Ureter (tissue), 1 donor: ENCODE data around the gene SPRYD3. TPM values are rescaled to one million over a fixed set of nuclear protein-coding genes. Genes with fewer than 3 reads are reported as not detected.

Experiments
- DNase-seq: peaks from one replicate; pipeline ENCODE4 v3.0.0-alpha.2; 2020; ENCODE audit warnings: low spot score
- total RNA-seq: library from RNA; stranded (reverse); gene quantifications from one replicate; pipeline ENCODE4 v1.2.4, GENCODE V29; 2023
- donor health status: DM: yes; HTN: yes; CAD: no.

The SPRYD3 gene
- total RNA-seq, 1 donor from 2014 or later, result 66.6 TPM

DNA sequence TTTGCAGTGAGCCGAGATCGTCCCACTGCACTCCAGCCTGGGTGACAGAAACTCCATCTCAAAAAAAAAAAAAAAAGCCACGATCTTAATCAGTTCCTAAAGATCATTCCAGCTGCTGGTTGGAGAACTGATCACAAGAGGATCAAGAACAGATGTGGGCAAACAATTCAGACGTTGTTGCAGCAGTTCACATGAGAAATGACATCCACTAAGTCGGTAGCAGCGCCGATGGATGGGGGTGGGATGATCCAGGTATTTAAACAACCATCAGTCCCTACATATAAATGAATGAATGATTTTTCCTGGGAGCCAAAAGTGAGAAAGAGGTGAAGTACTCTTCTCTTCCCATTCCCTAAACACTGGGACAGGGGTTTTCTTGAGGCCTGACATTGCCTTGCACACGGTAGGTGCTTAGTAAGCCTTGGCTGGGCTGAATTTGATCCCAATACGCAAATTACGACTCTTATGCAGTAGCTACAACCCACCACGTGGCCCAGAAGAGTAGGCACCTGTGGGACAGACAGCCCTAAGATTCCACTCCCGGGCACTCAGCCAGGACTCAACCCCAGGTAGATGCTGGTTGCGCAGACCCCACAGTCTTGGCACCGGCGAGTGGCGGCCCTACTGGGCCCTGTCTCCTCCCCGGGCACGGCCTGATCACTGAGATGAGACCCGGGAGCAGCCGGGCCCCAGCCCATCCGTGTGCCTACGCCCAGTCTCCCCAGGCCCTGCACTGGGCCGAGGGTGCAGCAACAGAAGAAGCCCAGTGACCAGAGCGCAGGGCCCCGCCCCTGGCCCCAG is 565 bp downstream of the SPRYD3 start:
- peak; percentile 57 for DNase-seq

DNA sequence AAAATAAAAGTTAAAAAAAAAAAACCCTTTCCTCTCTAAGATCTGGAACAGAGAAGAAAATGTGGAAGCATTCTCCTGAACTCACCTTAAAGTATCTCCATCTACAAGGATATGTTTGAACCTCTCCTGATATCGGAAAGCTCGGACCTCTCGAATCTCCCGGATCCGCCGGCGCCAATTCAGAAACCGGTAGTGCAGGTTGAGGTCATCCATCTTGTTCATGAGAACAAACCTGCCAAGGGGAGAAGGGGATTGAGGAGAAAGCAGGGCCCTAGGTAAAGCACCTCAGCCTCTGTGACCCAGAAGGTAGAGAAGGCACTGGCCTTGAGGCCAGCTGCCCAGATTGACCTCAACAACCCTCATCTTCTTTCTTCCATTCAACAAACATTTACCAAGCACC is 2.2 kb downstream of the SPRYD3 start:
- no peak for DNase-seq

DNA sequence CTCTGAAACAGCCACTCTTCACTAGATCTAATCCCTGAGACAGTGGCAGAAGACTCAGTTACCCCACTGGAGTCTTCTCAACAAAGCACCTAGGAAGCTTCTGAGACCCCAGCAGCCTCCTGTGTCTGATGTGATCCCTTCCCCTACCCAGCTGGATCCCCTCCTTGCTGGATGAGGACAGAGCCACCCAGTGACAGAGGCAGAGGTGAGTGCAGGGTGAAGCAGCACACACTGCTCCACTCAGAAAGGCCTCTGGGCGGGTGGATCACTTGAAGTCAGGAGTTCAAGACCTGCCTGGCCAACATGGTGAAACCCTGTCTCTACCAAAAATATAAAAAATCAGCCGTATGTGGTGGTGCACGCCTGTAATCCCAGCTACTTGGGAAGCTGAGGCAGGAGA is 2.7 kb downstream of the SPRYD3 start:
- no peak for DNase-seq

DNA sequence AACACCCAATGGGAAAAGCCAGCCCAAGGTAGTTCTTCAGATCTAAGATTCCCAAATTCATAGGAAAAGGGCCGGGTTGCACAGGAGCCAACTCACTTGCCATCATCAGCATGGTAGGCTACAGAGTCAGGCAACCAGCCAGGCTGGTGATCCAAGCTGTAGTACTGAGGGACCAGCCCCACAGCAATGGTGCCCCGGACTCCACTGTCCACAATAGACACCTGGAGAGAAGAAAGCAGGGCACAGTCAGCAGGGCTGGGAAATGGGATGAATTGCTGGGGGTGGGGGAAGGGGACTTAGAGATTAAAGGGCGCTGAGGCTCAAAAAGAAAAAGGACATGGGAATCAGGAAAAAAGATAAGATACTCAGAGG is 4.2 kb downstream of the SPRYD3 start:
- no peak for DNase-seq

DNA sequence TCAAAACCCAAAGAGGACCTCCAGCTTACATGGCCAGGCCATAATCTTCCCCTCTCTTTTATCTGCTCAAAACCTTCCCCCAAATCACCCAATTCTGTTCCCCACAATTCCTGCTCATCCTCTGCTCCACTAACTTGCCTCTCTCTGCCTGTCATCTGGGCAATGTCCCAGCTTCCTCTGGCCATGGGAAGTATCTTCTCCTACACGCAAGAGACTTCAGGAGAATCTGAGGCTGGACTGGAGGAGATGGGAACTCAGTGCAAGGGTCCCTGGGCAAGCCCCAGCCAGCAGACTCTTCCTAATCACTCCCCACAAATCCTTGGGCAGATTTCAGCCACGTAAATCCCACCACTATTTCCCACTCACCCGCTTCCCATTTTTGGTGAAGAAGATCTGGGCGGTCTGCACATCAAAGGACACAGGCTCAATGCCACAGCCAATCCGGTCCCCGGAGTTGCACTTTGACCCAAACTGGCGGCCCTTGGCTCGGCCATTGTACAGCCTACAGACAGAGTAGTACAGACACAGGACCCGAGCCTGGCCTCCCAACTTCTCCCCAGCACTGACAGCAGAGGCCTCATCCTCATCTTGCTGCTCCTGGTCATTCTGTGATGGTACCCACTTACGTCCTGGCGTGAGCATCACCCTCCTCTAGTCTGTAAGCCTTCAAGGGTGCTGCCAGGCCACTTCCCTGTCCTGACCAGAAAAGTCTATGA is 4.7 kb downstream of the SPRYD3 start:
- no peak for DNase-seq

DNA sequence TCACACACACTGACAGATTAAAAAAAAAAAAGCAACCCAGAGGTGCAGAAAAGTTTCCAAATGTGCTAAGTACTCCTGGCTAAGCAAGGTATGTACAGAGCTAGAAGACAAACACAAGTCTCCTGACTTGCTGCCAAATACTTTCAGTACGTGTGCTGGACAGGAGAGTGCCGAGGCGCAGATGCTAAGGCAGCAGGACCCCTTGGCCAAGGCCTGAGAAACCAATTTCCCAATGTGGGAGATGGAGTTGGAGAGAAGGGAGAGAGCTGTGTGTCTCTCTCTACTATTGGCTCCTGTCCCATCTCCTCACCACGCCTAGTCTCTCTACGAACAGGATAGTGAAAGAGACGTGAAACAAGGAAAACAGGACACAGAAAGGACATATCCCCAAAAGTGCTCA is 5.3 kb downstream of the SPRYD3 start:
- no peak for DNase-seq

DNA sequence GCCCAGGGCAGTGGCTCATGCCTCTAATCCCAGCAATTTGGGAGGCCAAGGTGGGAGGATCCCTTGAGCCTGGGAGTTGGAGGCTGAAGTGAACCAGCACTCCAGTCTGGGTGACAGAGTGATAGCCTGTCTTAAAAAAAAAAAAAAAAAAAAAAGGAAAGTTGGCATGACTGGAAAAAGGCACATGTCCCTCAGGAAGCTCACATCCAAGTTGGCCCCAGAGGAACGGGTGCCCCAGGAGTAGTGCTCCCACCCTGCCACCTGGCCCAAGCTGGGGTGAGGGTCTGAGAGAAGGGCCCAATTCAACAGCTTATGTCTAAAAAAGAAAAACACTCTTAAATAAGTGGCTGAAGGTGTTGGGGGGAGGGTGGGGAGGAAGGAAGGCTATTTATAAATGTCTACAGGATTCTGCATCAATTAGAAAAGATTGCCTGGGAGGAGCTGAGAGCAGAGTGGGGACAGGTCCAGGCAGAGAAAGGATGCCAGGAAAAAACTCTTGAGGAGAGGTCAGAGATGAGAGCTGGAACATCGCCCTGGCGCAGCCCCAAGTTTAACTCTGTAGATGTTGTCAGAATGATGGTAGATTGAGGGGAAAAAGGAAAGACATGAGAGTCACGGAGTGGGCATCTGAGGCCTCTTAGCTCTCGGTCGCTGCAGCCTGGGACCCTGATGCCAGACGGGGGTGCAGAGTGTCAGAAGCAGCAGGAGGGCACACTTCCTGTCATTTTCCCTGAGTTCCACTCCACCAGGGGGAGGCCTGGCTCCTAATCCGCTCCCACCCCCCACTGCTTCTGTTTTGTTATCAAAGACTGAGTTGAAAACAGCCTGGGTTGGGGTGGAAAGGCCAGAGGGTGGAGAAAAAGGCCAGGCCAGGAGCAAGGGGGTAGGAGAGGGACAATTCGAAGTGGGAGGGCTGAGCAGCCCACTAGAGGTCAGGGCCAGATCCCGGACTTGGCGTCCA is 7.3 kb downstream of the SPRYD3 start:
- peak; percentile 88 for DNase-seq

DNA sequence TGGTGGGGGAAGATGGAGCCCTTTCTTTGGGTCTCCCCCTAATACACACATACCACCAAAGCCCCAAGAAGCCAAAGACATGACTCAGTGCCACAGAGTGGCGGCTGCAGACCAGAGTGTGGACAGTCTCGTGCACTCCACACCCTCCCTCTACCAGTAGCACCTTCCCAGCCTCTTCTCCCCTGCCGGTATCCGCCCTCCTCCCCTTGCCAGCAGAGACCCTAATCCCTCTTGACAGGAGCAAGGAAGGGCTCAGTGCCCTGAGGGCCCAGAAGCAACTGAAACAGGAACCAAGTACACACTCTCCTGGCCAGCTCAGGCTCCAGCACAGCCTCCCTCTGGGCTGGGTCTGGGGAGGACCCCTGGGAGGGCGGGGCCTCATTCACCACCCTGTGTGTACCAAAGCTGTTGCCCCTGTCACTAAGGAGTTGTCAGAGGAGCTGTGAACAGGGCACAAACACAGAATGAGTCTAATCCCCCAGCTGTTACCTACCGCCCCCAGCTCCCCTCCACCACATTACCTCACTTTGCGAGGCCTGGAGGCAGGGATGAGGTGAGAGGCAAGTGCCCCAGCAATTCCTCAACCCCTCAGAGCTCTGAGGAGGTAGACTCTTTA is 8.2 kb downstream of the SPRYD3 start:
- no peak for DNase-seq

DNA sequence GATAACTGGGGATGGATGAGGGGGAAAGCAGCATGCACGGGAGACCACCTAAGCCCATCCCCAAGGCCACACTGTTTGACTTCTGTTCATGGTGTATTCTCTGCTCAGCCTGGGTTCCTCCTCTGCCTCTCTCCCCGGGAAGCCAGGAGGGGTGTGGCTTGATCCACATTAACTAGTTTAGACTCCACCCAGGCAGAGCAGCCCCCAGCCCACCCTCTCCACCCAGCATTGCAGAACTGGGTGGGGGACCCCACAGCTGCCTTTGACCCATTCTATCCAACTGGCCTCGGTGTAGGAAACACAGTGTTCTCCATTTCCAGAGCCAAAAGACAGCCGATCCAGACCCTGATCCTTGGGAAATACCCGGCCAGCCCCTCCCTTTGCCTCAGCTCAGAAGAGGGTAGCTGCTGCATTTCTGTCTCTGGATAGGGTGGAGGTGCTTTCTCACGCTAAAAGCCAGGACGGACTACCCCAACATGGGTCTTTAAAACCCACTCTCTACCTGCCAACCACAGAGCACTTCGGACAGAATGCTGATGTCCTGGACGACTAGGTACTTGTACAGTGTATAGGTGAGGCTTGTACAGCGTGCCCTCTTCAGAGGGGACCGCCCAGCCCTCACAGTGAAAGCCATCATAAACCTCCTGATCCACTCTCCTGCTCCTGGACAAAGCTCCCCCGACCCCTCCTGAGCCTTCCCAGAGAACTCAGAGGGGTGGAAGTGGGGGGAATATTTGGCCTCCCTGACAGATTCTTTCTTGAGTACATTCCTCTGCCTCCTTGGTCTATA is 9.4 kb downstream of the SPRYD3 start:
- peak; percentile 56 for DNase-seq

DNA sequence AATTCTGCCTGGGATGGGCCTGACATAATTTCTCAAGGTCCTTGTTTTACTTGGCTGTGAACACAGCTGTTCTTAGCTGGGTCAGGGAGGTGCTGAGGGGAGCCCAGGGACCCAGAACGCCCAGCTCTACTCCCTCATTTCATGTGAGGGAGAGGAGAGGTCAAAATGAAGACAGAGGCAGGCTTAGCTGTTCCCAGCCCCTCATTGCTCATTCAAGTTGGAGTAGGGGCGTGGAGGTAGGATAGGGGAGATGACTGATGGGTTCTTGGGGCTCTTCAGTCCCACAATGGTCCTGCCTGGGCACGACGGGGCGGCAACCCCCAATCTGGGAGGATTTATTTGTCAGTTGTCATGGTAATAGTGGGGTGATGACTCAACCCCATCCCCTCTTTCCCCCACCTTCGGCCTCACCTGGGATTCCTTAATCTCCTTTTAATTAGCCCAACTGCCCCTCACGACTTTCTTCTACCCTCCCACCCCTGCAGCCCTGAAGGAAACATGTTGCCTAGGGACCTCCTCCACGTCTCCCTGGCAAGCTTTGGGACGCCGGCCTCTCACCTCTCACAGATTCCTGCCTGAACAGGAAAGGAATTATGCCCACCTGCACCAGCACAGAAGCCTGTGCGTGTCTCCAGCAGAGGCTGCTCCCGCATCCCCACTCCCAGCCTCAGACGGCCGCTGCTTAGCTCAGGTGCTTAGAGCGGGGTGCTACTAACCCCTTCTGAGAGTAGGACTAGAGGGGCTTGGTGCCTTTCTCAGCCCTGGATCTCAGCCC is 10.2 kb downstream of the SPRYD3 start:
- no peak for DNase-seq

DNA sequence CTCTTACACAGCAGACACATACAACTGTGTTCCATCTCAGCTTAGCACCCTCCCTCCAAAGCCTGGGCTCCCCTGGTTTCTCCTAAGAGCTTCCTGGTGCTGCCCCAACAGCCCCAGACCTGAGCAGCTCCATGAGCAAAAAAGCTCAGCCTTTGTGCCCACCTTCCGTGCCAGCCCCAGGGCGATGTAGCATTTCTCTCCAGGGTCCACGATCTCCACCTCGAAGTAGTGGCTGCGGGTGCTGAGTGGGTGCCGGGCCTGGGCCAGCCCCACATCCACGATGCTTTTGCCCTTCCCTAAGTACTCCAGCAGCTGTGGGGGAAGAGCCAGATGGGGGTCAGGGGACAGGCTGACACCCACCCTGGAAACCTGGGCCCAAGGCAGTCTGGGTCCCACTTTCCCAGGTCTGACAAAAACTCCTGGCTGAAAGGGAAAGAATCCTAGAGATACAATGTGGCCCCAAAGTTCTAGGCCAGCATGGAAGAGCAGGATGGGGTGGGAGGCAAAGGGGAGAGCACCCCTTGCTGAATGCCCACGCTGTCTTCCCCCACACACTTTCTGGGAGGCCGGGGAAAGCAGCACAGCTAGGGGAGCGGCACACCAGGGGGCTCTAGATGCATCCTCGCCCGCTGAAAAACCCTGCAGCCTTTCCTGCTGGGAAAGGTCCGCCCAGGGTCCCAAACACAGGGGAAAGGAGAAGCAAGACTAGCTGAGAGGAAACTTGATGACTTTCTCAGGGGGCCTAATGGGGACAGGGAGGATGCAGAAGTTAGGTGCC is 11.0 kb downstream of the SPRYD3 start:
- no peak for DNase-seq

DNA sequence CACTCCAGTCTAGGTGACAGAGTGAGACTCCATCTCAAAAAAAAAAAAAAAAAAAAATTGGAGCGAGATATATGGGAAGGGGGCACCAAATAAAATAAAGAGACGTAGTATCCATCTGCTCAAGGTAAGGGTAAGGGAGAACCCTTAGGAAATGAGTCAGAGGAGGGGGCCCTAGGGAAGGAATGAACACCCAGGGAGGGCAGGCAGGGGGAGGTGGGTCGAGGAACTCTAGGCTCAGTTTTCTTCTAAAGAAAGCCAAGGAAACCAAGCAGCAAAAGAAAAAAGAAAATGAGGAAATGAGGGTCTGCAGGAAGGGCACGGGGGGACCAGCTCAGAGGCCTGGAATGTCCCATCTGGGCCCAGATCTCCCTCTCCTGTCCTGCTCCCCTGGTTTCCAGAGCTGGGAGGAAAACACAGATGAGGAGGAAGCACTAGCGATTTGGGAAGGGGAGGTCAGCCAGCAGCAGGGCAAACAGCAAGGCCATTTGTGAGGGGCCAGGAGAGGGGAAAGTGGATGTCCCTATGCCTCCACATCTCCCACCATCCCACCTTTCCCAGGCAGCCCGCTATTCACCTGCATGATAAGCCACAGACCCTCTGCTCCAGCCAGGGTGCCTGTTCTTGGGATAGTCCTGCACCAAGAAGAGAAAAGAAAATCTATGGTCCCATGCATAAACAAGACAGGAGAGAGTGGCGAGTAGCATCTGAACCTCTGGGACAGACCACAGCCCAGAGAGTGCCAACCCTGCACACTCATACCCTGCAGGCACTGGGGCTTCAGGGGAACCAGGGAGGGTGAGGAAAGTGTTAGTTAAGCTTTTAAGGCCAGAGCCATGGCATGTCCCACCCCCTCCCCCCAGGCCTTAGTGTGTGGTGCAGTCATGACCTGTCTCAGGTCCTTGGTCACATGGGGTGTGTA is 11.9 kb downstream of the SPRYD3 start:
- DNase-seq, result no peak

DNA sequence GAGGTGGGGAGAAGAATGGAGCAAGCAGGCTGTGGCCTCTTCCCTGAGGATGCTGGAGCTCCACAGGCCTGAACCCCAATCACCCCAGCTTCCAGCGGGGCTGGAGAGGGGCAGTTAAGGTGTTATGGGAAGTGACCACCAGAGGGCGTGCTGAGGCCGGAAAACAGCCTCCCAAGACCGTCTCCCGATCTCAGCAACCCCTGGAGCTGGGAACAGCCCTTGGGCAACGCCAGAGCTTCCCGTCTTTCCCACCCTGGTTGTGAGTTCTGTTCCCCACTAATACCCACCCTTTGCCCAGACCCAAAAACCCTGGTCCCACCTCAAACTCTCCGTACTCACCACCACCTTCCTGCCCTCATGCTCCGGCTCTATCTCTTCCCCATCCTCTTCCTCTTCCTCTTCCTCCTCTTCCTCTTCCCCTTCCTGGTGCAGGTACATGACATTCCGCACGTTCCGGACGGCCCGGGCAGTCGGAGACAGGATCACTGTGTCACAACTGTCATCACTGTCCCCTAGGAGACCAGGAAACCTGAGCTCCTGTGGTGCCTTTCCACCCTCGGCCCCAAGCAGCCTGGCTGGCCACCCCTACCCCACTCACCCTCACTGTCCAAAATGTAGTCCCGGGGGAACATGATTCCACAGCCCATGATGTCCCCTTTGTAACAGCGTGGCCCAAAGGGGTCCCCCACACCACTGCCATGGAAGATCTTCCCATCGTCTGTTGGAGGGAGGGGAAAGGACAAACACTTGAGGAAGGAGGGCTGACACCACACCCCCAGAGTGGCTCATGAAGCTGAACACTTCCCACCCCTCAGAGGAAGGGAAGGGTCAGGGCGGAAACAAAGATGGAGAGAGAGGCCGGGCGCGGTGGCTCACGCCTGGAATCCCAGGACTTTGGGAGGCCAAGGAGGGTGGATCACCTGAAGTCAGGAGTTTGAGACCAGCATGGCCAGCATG is 12.9 kb downstream of the SPRYD3 start:
- DNase-seq, result peak; percentile 84

DNA sequence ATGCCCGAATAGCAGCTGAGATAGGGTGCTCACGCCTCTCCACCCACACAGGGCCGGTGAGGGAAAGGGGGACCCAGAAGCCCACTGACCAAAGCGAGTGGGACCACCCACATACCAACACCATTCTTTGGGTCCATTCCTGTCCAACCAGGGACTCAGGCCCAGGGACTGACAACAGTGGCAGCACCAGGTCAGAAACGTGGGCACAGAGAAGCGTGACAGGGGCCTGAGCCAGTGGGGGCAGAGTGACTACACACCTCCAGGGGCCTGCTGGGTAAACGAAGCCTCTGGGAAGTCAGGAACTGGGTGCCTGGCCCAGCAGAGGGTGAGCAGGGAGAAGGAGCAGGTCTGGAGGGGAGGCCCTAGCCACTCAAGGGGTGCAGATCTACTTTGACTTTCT is 13.7 kb downstream of the SPRYD3 start:
- DNase-seq, result no peak

DNA sequence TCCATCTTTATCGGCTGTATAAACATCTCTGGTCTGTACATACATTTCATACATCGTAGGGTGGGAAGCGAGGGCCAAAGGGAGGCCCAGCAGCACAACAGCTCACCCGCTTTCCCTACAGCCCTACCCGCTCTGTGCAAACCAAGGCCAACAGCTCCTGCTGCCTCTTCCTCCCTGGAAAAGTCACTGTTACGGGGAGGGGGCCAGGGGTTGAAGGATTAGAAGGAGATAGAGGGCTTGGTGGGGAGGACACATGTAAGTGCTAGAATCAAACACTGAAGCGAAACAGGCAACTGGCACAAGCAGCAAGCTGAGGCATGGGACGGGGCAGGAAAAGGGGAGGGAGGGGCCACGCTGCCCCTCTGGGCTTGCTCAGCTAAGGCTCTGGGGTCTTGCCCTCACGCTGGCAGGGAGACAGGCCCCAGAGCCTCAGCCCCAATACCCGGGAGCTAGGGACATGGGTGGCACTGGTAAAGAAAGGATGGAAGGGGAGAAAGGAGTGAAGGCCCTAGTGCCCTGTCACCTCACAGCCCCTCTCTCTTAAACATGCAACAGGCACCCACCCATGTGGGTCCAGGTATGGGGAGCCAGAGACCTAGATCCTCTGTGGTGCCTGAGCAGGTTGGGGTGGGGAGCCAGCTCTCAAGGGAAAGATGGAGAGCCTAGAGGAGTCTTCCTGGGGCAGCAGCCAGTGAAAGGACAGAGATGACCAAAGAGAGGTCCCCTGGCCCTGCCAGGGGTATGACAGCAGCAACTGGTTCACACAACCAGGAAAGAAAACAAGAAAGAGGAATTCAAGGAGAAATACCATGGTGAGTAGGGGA is 14.4 kb downstream of the SPRYD3 start:
- no peak for DNase-seq
